ENCODE results near the gene CLN5.
"Not testable (repeated sequence)": the region's sequence is repeated elsewhere in the genome, so short reads cannot be mapped to it uniquely, and the experiment has no call there.

GRCh38 chr13:77009719-77010118, 17.8 kb downstream of the CLN5 start:
- TF ChIP-seq CTCF (conservative IDR thresholded peaks at IDR 0.05); EZH2 (IDR thresholded peaks at IDR 0.05; ENCODE audit: low read depth): not testable (repeated sequence)
